RPMI7951 (cell line): ENCODE measurements around the gene TUBGCP5. TPM values are rescaled to one million over a fixed set of nuclear protein-coding genes. Genes with fewer than 3 reads are reported as not detected.

Experiments
- DNase-seq: peaks from one replicate; pipeline ENCODE4 v3.0.0-alpha.2; 2012; ENCODE audit warnings: low read depth
- total RNA-seq: library from RNA; depleted of rRNA; stranded (reverse); fragments of >200 nt; shearing (Covaris generic); gene quantifications from 2 replicates; pipeline ENCODE4 v1.2.3, GENCODE V29; 2014; rRNA removed

The TUBGCP5 gene
- total RNA-seq, 1 experiment from 2014 or later = 21.9 TPM

DNA sequence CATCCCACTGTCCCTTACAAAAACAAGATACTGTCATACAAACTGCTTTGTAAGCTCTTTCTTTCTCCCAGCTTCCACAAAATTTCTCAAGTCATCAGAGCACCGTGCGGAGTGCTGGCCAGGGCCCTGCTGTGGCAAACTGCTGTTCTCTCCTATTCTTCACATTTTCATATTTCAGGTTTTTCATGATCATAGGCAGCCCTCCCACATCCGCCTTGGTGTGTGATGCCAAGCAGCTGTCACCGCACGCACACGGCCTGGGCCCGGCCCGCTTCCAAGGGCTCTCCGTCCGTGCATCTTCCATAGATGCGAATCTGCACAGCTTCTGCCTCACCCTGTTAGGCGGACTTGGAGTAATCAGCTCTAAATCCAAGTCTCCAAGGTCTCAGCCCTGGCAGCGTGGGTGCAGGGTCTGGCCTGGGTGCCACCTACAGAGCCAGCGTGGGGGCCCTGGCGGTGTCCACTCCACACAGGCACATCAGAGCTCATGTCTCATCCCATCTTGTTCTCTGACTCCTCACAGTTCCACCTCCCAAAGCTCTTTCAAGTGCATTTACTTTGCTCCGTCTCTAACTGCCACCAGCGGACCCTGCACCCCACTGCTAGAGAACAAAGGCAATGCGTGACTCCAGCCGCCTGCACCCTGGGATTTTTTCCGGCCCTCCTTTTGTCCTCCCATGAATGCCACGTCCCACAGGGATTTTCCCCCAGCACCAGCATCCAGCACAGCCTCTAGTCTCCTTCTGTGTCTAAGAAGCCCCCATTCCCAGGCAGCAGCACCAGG is 86.4 kb downstream of the TUBGCP5 start:
- no peak for DNase-seq

DNA sequence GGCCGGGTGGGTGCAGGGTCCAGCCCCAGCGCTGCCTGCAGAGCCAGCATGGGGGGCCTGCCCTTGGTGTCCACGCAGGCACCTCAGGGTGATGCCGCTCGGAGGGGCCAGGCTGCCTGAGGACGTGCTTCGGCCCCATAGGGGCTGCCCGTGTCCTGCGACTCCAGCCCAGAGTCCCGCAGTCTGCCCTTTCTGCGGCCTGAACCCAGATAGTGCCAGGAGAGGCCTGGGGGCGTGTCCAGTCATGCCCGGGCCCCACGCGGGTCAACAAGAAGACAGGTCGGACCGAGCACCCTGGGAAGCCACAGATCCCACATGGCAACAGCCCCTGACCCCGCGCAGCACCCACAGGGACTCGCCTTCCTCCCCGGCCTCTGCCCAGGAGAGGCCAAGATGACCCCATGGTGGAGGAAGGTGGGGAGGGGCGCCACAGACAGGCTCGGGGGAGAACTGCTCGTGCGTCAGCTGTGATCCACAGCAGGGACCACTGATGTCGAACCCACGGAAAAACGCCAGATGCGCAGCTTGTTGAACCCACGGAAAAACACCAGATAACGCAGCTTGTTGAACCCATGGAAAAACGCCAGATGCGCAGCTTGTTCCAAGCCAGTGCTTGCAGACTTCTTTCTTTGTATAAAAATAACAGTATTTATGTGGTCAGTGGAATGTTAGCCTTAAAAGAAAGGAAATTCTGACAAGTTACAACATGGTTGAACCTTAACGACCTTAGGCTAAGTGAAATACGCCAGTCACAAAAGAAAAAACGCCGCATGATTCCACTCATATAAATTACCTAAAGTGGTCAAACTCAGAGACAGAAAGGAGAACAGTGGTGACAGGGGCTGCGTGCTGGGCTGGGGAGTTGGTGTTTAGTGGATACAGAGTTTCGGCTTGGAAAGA is 87.7 kb downstream of the TUBGCP5 start:
- no peak for DNase-seq

DNA sequence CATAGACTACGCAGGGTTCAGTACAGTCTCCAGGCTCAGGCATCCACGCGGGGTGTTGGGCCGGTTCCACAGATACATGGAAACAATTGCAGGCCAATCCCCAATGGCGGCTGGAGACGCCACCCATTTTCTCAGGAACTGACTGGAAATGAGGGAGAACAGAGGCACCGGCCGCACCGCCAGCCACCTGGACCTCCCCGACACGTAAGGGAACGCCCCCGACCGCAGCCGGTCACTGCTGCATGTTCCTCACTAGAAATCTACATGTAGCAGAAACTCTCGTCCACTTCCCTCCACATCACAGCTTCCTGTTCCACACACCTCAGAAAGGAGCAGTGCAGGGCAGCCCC is 88.4 kb downstream of the TUBGCP5 start:
- no peak for DNase-seq

DNA sequence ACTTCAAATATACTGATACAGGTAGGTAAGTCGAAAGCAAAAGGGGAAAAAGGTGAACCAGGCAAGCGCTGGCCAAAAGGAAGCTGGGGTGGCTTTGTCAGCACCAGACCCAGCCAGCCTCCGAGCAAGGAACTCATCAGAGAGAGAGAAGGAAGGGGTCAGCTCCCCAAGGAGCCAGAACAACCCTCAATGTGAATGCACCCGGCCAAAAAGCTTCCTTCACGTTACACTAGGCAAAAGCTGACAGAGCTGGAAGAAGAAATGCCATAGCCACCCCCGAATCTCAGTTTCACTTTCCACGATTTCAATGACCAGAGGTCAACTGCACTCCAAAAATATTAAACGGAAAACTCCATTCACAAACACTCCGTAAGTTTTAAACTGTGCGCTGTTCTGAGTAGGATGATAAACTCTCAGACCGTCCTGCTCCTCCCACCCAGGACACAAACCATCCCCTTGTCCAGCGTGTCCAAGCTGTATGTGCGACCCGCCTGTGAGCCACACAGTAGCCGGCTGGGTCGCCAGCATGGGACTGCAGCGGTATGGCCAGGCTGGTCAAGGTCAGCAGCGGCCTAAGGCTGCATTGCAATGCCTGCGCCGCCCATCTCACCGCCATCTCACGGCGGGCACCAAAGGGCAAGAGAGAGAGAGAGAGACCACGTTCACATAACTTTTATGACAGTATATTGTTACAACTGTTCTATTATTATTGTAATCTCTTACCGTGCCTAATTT is 88.9 kb downstream of the TUBGCP5 start:
- no peak for DNase-seq

Other genes starting within 250 kb of the TUBGCP5 start
- 130 and 135 TPM in 2 replicates for gene NIPA2, start 200.9 kb downstream of the TUBGCP5 start, total RNA-seq
- 89.6 and 91.8 TPM in 2 replicates for gene CYFIP1, start 59.2 kb downstream of the TUBGCP5 start, total RNA-seq
- gene GOLGA6L1, start 97.3 kb upstream of the TUBGCP5 start, total RNA-seq = not detected in 2 replicates